Nephron (organoid): ENCODE results near the gene ZBED3.

Experiments used
- H3K27ac Mint-ChIP-seq, 3 experiments: 2 replicates each; pipeline ENCODE4 v1.8.0; 2020; ENCODE audit warnings: mixed read lengths in 3 of 3, mild to moderate bottlenecking in 2 of 3, moderate library complexity in 1 of 3
- H3K27me3 Mint-ChIP-seq: 2 replicates; pipeline ENCODE4 v1.8.0; 2021; ENCODE audit warnings: low read depth, mild to moderate bottlenecking, moderate library complexity, mixed read lengths
- H3K36me3 Mint-ChIP-seq: 2 replicates; pipeline ENCODE4 v1.8.0; 2020; ENCODE audit warnings: low read depth, mixed read lengths
- H3K4me1 Mint-ChIP-seq: 2 replicates; pipeline ENCODE4 v1.8.0; 2020; ENCODE audit warnings: mixed read lengths
- H3K4me3 Mint-ChIP-seq, 3 experiments: 2 replicates each; pipeline ENCODE4 v1.8.0; 2020; ENCODE audit warnings: mild to moderate bottlenecking in 3 of 3, mixed read lengths in 3 of 3, moderate library complexity in 2 of 3
- H3K9me3 Mint-ChIP-seq: 2 replicates; pipeline ENCODE4 v1.8.0; 2020; ENCODE audit warnings: mixed read lengths
- CTCF ChIP-seq, 3 experiments: fragments of 200-600 bp; sonication (generic); IDR thresholded peaks; one replicate each; pipeline ENCODE4 v1.5.0; 2021; ENCODE audit warnings: antibody characterized with exemption in 3 of 3; ENCODE audit not compliant: unreplicated experiment in 3 of 3

Gene ZBED3

GRCh38 chr5:77086689-77087483, at the start of gene ZBED3:
Gene ZBED3, minus strand, starts transcription at chr5:77087285. Its CDS starts 9,407 bp downstream, at chr5:77077878.
- peak in 2 of 3 experiments; percentile 20 to 47 for TF ChIP-seq CTCF (IDR thresholded peaks at IDR 0.05; ENCODE audit: unreplicated experiment in 3 of 3)
- Mint-ChIP-seq H3K27ac (peak within 1 kb of the TSS; percentile 99 to 100 (median 100)), H3K9me3 (no peaks in the 10 kb centered on the region), H3K4me1 (peaks cover 29% of the 10 kb centered on the region), H3K4me3 (peak within 1 kb of the TSS; percentile 95 to 98 (median 97)), H3K36me3 (peaks cover 40% of the 10 kb centered on the region), H3K27me3 (no peaks in the 10 kb centered on the region)

GRCh38 chr5:77133061-77133758, 46.1 kb upstream of the ZBED3 start:
- Mint-ChIP-seq H3K4me1 (no peaks in the 10 kb centered on the region), H3K4me3 (no peak overlapping the region), H3K27ac (no peak overlapping the region), H3K36me3 (peaks cover 17% of the 10 kb centered on the region), H3K27me3 (no peaks in the 10 kb centered on the region), H3K9me3 (no peaks in the 10 kb centered on the region)
- no peak for TF ChIP-seq CTCF (IDR thresholded peaks at IDR 0.05; ENCODE audit: unreplicated experiment in 3 of 3)

GRCh38 chr5:77131361-77131760, 44.3 kb upstream of the ZBED3 start:
- Mint-ChIP-seq H3K4me3 (no peak overlapping the region), H3K27me3 (no peaks in the 10 kb centered on the region), H3K27ac (no peak overlapping the region), H3K9me3 (no peaks in the 10 kb centered on the region), H3K4me1 (no peaks in the 10 kb centered on the region), H3K36me3 (peaks cover 30% of the 10 kb centered on the region)
- no peak for TF ChIP-seq CTCF (IDR thresholded peaks at IDR 0.05; ENCODE audit: unreplicated experiment in 3 of 3)

GRCh38 chr5:77129391-77129990, 42.4 kb upstream of the ZBED3 start:
- peak; percentile 25 to 47 (median 30) for TF ChIP-seq CTCF (IDR thresholded peaks at IDR 0.05; ENCODE audit: unreplicated experiment in 3 of 3)
- no peaks in the 10 kb centered on the region for H3K27me3 Mint-ChIP-seq
- peaks cover 4% of the 10 kb centered on the region for H3K9me3 Mint-ChIP-seq
- H3K27ac Mint-ChIP-seq = no peak overlapping the region
- H3K36me3 Mint-ChIP-seq = peaks cover 33% of the 10 kb centered on the region
- H3K4me1 Mint-ChIP-seq = no peaks in the 10 kb centered on the region
- no peak overlapping the region for H3K4me3 Mint-ChIP-seq

- Mint-ChIP-seq H3K27me3 (no peaks in the 10 kb centered on the region), H3K36me3 (peaks cover 38% of the 10 kb centered on the region), H3K9me3 (peaks cover 8% of the 10 kb centered on the region), H3K4me1 (no peaks in the 10 kb centered on the region), H3K27ac (no peak overlapping the region), H3K4me3 (no peak overlapping the region)
- no peak for TF ChIP-seq CTCF (IDR thresholded peaks at IDR 0.05; ENCODE audit: unreplicated experiment in 3 of 3)
Observed at GRCh38 chr5:77128411-77129061, 41.5 kb upstream of the ZBED3 start.
